Measurements from ENCODE around the gene MED29.
A peak's percentile ranks its signal among the peaks of the same experiment; 100 is the strongest.

MED29 gene

DNA sequence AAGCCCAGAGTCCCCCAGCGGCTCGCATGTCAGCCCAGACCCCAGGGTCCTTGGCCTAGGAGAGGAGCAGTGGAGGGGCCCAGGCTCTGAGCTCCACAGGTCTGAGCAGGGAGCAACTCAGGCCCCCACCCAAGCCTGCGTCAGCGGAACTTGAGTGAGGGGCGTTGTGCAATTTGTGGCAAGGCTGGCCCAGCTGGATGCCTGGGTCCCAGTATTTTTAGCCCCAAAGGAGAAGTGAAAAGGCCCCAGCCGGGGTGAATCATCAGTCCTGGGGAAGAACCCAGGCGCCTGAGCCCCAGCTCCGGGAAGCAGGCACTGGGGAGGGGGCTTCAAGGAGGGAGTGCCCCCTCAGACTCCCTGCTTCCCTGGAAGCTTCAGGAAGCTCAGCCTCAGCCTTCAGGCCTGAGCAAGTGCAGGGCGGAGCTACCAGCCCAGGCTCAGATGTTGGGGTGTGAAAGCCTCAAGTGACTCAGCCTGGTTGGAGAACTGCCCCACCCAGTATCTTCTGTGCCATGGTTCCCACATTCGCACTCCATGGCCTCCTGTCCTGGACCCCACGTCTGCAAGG lies 7.2 kb downstream of the MED29 start:
- DNase-seq (ENCODE audit: low read depth): no peak

- DNase-seq (ENCODE audit: low read depth): no peak
Observed at GRCh38 chr19:39399668-39400050, 8.5 kb downstream of the MED29 start.

DNA sequence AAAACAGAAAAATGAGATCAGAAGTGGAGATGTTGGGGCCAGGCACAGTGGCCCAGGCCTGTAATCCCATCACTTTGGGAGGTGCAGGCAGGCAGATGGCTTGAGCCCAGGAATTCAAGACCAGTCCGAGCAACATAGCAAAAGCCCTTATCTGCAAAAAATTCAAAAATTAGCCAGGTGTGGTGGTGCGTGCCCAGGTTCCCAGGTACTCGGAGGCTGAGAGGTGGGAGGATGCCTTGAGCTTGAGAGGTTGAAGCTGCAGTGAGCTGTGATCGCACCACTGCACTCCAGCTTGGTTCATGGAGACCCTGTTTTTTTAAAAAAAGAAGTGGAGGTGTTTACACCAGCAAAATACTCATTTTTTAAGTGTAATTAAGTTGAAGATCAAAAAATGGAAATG lies 8.9 kb downstream of the MED29 start:
- no peak for DNase-seq (ENCODE audit: low read depth)

GRCh38 chr19:39401070-39401548 lies 9.9 kb downstream of the MED29 start:
- DNase-seq (ENCODE audit: low read depth): no peak

GRCh38 chr19:39401549-39402345 lies 10.6 kb downstream of the MED29 start:
- peak; percentile 67 for DNase-seq (ENCODE audit: low read depth)

DNA sequence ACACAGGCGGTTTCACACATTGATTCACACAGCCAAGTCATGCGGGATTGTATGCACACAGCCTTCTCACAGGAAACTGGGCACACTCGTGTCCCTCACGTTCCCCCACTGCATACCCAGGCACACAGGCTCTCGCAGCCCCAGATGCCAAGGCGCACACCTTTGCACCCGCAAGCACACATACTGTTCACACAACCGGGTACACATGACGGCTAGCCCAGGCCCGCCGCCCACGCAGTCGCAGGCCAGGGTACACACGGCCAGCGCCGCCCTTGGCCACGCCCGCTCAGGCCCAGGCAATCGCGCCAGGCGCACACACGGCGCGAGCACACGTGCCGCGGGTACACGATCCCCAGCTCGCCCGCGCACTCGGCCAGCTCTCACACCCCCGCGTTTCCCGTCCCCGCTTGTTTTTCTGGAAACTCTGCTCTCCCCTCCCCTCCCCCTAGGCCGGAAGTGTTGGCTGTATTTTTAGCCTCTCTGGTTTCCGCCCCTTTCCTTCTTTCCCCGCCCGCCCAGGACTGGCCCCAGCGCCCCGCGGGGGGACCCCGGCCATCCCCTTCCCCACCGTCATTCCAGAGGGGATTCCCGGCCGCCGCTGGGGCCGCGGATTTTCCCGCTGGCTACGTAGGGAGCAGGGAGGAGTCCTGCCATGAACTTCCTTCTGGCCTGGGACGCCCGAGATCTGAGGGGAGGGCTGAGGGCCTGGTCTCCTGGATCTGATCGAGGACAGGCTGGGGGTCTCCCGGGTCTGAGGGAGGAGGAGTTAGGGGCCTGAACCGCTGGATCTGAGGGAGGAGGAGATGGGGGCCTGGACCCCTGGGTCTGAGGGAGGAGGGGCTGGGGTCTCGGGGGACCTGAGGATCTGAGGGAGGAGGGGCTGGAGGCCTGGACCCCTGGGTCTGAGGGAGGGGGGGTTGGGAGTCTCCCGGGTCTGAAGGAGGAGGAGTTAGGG lies 11.4 kb downstream of the MED29 start:
- DNase-seq (ENCODE audit: low read depth): peak; percentile 85

GRCh38 chr19:39403331-39404312 lies 12.4 kb downstream of the MED29 start:
- DNase-seq (ENCODE audit: low read depth): peak; percentile 94

DNA sequence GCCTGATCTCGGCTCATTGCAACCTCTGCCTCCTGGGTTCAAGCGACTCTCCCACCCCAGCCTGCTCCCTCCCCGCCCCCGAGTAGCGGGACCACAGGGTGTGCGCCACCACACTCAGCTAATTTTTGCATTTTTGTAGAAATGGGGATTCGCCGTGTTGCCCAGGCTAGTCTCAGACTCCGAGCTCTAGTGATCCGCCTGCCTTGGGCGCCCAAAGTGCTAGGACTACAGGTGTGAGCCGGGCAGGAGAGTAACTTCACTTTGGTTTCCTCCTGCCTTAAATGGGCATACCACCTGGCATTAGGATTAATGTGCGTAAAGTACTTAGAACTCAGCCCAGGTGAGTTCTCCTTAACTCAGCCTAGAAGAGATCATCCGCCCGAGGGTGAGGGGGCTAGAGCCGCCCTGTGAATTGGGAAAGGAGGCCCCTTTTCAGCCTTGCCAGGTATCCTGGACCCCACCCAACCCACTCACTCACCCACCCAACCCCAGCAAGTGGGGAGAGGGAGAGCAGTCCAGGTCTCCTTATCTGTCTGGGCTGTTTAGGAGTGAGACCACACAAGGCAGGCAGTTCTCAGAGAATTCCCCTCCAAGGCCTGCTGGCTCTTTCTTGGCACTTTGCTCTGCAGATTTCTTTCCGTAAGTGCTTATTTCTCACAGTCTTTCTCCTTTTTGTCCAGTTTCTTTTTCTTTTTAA lies 14.2 kb downstream of the MED29 start:
- DNase-seq (ENCODE audit: low read depth): no peak

- peak; percentile 86 for DNase-seq (ENCODE audit: low read depth)
Observed at GRCh38 chr19:39405958-39406655, 14.9 kb downstream of the MED29 start.

- peak; percentile 85 for DNase-seq (ENCODE audit: low read depth)
Observed at GRCh38 chr19:39406656-39407409, 15.7 kb downstream of the MED29 start, which contains the start of gene ZFP36. Gene ZFP36, plus strand, starts transcription at chr19:39406847. Its CDS starts 58 bp downstream, at chr19:39406905.

DNA sequence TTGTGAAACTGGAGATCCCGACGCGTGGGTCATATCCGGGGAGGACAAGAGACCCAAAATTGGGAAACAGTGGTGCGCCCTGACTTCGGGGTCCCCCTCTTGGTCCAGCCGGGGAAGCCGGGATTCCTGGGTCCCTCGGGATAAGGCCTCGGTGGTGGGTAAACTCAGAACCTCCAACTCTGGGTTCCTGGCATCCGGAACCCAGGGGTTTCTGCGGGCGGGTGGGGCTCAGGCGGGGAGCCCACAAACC lies 16.2 kb downstream of the MED29 start:
- no peak for DNase-seq (ENCODE audit: low read depth)

- no peak for DNase-seq (ENCODE audit: low read depth)
Observed at GRCh38 chr19:39407660-39408391, 16.6 kb downstream of the MED29 start.

GRCh38 chr19:39408392-39409207 lies 17.4 kb downstream of the MED29 start:
- DNase-seq (ENCODE audit: low read depth): no peak

DNA sequence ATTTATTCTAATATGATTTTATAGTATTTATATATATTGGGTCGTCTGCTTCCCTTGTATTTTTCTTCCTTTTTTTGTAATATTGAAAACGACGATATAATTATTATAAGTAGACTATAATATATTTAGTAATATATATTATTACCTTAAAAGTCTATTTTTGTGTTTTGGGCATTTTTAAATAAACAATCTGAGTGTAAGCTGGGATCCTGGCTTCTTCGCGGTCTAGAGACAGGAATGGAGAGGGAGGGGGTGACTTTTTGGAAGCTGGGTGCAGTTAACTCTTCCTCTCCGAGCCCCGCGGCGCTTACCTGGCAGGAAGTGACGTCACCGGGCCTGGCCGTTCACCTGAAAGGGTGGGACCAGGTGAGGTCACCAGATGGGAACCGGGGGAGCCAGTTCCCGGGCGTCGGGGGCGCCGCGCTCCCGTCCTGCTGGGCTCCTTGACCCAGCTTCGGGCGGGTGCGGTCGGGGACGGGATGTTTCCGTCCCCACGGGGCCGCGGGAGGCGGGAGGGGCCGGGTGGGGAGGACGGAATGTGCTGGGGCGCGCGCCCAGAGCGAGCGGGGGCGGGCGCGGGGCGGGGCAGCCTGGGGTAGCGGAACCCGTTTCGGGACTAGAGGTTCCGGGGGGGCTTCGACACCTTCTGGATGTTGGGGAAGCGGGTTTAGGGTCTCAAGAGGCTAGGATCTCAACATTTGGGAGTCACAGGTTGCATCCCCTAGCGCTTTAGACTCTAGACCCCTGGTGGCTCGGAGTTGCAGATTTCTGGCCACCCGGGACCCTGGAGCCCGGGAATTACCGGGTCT lies 18.2 kb downstream of the MED29 start:
- DNase-seq (ENCODE audit: low read depth): peak; percentile 81

DNA sequence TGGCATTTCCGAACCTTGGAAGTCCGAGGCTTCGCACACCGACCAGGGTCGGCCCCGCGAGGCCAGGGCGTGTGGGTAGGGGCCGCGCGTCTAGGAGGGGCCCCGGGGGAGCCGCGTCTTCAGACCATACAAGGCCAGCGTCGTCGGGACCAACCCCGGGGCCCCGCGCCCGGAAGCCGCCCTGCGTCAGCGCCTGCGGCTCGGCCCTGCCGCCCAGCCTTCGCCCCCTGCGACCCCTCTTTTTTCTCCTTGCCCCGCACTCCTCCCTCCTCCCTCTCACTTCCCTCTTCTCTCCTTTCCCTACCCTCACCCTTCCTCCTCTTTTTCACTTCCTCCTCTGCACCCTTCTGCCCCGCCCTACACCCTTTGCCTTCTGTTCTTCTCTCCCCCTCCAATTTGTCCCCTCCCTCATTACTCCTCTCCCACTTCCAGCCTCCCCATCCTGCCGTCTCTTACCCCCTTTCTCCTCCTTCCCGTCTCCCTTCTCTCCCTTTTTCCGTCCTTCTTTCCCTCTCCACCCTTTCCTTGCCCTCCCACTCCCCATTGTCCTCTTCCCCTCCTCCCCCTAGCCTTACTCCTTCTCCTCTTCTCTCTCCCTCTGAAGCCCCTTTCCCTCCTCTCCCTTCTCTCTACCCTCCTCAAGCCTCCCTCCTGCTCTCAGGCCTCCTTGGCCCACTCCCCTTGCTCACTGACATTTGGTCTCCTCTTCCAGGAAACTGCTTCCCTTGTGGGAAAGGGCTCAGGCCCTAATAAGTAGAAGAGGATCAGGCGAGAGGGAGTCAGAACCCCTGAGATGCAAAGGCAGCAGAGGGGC lies 19.0 kb downstream of the MED29 start:
- DNase-seq (ENCODE audit: low read depth): no peak

- no peak for DNase-seq (ENCODE audit: low read depth)
Observed at GRCh38 chr19:39410831-39411080, 19.6 kb downstream of the MED29 start.

Data from stimulated activated CD8-positive, alpha-beta memory T cell treated with anti-CD3 and anti-CD28 coated beads, Interleukin-15, amount 100 ng/mL, for 1 hour (primary cell).